Epidermal melanocyte (primary cell): ENCODE measurements around the gene FBLN2.

ENCODE experiments used
- DNase-seq: peaks from one replicate; pipeline ENCODE4 v3.0.0; 2011; ENCODE audit warnings: low spot score; ENCODE audit not compliant: insufficient read length

FBLN2 gene

GRCh38 chr3:13620281-13620680 is 71.4 kb downstream of the FBLN2 start:
- DNase-seq, result no peak

DNA sequence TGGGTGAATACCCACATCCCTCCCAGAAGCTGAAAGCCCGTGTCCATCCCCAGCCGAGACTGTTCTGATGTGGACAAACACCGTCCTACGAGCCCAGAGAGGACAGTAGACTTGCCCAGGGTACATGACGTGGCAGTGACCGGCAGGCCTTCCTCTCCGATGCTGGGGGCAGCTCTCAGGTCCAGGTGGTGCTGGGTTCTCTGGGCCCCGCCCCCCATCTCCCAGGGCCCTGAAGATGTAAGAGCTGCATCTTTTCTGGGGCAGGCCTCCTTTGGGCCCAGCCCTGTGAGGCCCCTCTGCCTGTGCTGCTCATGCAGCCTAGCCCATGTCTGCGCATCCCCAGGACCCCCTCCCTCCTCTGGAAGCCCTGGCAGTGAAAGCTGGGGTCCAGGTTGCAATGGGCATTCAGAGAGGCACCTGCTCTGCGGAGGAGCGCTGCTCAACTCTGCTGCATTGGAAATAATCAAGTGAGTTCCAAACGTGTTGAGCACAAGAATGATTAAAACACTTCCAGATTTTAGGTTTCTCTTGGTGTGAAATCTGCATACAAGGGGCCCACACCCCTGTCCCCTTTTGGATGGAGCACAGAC is 71.9 kb downstream of the FBLN2 start:
- no peak for DNase-seq

DNA sequence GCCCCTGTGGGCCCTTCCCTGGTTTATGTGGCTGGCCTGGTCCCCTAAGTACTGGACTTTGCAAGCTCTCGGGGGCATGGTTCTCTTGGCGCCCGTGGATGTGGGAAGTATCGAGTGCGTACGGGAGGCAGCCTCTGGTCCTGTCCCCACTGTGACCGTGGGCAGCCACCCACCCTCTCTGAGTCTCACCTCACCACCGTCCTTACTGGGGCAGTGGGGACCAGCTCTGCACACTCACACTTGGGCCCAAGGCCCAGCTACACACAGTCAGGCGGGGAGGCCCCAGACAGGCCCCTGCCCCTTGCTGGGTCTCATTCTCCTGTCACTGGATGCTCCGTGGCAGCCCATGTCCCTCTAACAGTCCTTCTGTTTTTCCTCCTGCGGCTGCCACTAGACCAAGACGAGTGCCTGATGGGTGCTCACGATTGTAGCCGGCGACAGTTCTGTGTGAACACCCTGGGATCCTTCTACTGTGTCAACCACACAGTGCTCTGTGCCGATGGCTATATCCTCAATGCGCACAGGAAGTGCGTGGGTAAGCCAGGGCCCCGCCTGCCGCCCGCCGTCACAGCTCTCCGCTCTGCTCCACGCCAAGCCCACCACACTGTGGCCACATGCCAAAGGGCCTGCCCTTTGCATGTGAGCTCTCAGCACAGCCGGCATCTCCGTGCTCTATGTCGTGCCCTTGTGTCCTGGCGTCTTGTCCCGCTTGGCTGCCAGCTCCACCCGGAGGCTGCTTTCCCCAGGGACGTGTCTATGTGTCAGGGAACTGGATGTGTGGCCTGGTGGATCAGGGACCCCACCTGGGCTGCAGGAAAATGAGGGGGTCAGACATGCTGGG is 72.7 kb downstream of the FBLN2 start:
- DNase-seq, result no peak

DNA sequence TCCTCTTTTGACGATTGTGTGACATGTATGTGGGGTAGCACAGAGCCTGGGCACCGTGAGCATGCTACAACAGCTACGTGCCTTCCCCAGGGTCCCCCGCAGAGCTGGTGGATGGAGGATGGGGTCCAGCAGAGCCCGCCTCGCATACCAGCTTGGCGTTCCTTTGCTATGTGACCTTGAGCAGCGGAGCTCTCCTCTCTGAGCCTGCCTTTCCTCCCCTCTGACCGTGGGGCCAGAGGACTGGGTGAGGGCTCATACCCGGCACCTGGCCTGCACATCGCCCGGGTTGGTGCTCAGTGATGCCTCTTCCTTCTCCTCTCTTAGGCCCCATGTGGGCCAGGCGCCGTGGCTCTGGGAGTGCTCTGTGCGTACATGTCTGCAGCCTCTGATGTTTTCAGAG is 73.4 kb downstream of the FBLN2 start:
- no peak for DNase-seq

DNA sequence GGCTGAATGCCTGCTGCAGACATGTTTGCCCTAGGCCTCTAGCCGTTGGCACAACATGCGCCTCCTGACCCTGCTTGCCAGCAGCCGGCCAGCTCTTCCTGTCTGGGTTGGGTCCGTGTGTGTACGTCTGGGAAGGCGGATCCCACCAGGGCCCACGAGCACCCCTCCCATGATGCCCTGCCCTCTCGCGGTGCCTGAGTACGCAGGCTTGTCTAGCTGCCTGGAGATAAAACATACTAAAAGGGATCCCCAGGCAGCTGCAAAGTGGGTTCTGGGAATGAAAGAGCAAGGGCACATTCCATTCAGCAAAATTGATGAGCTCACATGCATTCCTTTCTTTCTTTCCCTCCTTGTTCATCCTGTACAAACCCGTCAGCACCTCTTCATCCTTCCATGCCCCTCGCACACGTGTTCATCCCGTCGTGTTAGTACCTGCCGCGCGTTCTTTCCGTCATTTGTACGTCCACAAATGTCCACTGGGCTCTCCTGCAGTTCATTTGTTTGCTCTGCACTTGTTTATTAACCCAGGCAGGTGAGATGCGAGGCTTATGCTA is 74.3 kb downstream of the FBLN2 start:
- DNase-seq, result no peak

DNA sequence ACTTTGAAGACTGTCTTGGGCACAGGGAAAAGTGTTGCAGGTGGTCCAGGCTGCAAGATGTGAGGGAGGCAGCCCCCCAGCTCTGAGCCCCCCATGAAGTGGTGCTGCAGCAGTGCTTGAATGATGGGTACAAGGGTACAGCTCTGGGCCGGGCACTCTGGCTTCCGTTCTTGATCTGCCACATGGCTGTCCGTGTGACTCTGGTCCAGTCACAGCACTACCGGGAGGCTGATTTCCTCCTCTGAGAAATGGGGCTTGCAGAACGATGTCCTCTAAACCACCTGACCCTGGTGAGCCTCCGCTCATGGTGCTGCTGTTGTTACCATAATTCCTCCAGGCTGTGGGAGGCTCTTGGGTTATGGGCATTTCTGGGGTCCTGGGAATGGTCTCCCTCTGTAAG is 75.1 kb downstream of the FBLN2 start:
- no peak for DNase-seq

- no peak for DNase-seq
Measured at GRCh38 chr3:13624671-13625125, 75.8 kb downstream of the FBLN2 start.

DNA sequence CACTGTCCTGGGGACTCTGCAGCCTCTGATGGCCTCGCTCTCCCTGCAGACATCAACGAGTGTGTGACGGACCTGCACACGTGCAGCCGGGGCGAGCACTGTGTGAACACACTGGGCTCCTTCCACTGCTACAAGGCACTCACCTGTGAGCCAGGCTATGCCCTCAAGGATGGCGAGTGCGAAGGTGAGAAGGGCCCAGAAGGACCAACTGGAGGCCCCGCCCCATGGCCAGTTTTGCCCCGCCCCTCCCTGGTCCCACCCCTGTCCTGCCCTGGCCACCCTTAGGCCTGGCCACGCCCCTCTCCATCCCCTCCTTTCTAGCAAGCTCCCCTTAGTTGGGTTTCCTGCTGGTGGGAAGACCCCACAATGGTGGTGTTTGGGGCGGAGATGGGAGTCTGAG is 77.5 kb downstream of the FBLN2 start:
- no peak for DNase-seq

- DNase-seq, result no peak
Measured at GRCh38 chr3:13626915-13627460, 78.1 kb downstream of the FBLN2 start.

GRCh38 chr3:13627681-13628080 is 78.8 kb downstream of the FBLN2 start:
- DNase-seq, result no peak

GRCh38 chr3:13628432-13628831 is 79.5 kb downstream of the FBLN2 start:
- DNase-seq, result no peak

DNA sequence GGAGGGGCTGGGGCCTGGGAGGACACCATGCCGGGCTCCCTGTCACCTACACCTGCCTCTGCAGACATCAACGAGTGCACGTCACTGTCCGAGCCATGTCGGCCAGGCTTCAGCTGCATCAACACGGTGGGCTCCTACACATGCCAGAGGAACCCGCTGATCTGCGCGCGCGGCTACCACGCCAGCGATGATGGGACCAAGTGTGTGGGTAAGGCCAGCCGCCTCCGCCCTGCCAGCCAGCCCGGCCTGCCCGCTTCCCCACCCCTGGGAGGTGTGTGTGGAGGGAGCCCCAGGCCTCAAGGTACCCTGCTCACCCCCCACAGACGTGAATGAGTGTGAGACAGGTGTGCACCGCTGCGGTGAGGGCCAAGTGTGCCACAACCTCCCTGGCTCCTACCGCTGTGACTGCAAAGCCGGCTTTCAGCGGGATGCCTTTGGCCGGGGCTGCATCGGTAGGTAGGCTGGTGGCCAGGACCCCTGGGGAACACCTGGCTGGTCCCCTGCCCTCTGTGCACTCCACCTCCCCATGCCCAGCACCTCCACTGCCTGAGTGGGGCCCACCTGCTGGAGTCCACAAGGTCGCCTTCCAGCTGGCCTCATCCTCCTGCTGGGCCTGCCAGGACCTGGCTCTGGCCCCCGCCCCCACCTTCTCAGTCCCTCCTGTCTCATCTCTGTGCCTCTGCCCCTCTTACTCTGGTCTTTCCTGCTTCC is 80.1 kb downstream of the FBLN2 start:
- DNase-seq, result no peak

DNA sequence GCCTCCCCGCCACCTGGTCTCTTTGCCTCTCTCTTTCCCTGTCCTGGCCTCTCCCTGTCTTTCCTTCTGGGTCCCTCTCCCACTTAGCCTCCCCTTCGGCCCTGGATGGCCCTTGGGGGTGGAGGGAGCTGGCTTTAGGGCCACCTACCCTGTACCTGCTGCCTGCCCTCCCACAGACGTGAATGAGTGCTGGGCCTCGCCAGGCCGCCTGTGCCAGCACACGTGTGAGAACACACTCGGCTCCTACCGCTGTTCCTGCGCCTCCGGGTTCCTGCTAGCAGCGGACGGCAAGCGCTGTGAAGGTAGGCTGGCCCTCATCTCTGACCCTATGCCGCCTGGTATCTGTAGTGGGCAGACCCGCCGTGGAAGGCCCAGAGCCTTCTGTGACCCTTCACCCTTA is 80.7 kb downstream of the FBLN2 start:
- no peak for DNase-seq

- DNase-seq, result no peak
Measured at GRCh38 chr3:13631256-13631655, 82.3 kb downstream of the FBLN2 start.

GRCh38 chr3:13633176-13633575 is 84.3 kb downstream of the FBLN2 start:
- DNase-seq, result no peak

- DNase-seq, result no peak
Measured at GRCh38 chr3:13634151-13634550, 85.2 kb downstream of the FBLN2 start.

GRCh38 chr3:13634615-13635014 is 85.7 kb downstream of the FBLN2 start:
- DNase-seq, result no peak

DNA sequence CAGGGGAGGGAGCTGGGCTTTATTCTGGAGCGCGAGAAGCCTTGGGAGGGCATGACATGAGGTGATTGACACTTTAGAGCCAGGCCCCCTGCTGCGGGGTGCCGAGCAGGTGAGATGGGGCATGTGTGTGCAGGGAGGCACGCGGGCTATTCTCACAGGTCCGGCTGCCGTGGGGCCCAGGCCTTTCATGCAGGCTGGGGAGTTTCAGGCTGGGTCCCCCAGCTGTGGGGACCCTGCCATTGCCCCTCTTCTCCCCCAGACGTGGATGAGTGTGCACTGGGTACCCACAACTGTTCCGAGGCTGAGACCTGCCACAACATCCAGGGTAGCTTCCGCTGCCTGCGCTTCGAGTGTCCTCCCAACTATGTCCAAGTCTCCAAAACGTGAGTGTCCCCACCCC is 87.3 kb downstream of the FBLN2 start:
- no peak for DNase-seq

DNA sequence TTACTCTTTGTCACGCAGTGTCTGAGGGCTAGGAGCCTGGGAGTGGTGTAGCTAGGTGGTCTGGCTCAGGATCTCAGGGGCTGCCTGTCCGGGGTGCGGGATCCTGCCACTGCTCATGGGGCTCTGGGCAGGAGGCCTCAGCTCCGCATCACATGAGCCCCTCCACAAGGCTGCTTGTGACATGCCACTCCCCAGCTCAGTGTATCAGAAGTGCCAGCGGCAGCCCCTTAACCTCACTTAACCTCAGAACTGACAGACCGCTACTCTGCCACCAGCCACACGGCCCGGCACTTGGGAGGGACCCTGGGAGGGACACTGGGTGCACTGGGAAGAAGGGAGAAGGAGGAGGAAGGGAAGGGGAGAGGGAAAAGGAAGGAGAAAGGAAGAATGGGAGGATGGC is 87.9 kb downstream of the FBLN2 start:
- no peak for DNase-seq

- DNase-seq, result no peak
Measured at GRCh38 chr3:13637311-13637891, 88.5 kb downstream of the FBLN2 start.

DNA sequence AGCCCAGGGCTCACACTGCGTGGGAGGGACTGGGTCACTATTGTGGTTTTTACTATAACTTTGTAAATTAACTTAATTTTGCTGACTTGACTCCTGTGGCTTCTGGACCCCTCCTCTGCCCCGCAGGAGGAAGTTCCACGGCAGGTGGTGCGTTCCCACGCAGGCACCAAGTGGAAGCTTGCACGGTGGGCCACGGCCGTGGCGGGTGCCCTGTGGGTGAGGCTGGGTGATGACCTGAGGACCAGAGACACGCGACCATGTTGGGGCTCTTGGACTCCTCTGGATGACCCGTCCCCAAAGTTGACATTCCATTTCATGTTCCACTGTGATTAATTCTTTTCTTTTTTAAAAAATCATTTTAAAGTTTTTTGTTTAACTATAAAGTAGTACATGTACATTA is 89.0 kb downstream of the FBLN2 start:
- no peak for DNase-seq
